ENCODE results near the gene SEMA5B.

Gene SEMA5B

GRCh38 chr3:122862381-122862780 is 165.2 kb downstream of the SEMA5B start:
- no peak for TF ChIP-seq CTCF (IDR thresholded peaks at IDR 0.05; ENCODE audit: insufficient read depth, low read depth, low read length, missing control alignments)
- no peak overlapping the region for H3K4me3 ChIP-seq (ENCODE audit: low read length)
- DNase-seq (ENCODE audit: low read depth), result no peak
